Liver (tissue), 9 donors: Measurements from ENCODE around the gene NECAB2. TPM values are rescaled to one million over a fixed set of nuclear protein-coding genes. Genes with fewer than 3 reads are reported as not detected.

Experiments used
- DNase-seq: peaks from one replicate; pipeline ENCODE4 v3.0.0-alpha.2; 2017; ENCODE audit warnings: low spot score
- H3K27ac ChIP-seq, 2 donors: one replicate each; pipeline ENCODE4 v1.7.0; 2013; ENCODE audit warnings: inconsistent platforms in 2 of 2, low read length in 2 of 2, control low read depth in 1 of 2, low read depth in 1 of 2, mild to moderate bottlenecking in 1 of 2
- H3K27me3 ChIP-seq, 4 donors: one replicate each; pipeline versions ENCODE4 v1.6.1 to v1.7.0; 2013; ENCODE audit warnings: low read length in 3 of 4, inconsistent platforms in 1 of 4, mild to moderate bottlenecking in 1 of 4, moderate library complexity in 1 of 4; ENCODE audit not compliant: control insufficient read depth in 4 of 4, insufficient read depth in 4 of 4
- H3K36me3 ChIP-seq, 4 donors: one replicate each; pipeline versions ENCODE4 v1.6.1 to v1.7.0; 2013; ENCODE audit warnings: low read length in 3 of 4, mild to moderate bottlenecking in 3 of 4, low read depth in 1 of 4, moderate library complexity in 1 of 4; ENCODE audit not compliant: control insufficient read depth in 4 of 4, insufficient read depth in 3 of 4
- H3K4me1 ChIP-seq, 4 donors: one replicate each; pipeline versions ENCODE4 v1.6.1 to v1.7.0; 2013; ENCODE audit warnings: low read length in 3 of 4, mild to moderate bottlenecking in 3 of 4, moderate library complexity in 1 of 4; ENCODE audit not compliant: control insufficient read depth in 4 of 4, insufficient read depth in 4 of 4
- H3K4me3 ChIP-seq, 3 donors: one replicate each; pipeline versions ENCODE4 v1.6.1 to v1.7.0; 2013; ENCODE audit warnings: low read length in 3 of 3, control low read depth in 1 of 3, low read depth in 1 of 3, mild to moderate bottlenecking in 1 of 3
- H3K9ac ChIP-seq, 2 donors: one replicate each; pipeline ENCODE4 v1.7.0; 2013; ENCODE audit warnings: low read length in 2 of 2, mild to moderate bottlenecking in 2 of 2, moderate library complexity in 2 of 2, control low read depth in 1 of 2, low read depth in 1 of 2
- H3K9me3 ChIP-seq, 4 donors: one replicate each; pipeline versions ENCODE4 v1.6.1 to v1.7.0; 2013; ENCODE audit warnings: low read length in 3 of 4; ENCODE audit not compliant: control insufficient read depth in 4 of 4
- EGR1 ChIP-seq, 2 donors: IDR thresholded peaks; 2 replicates each; pipeline ENCODE4 v1.6.1; 2016 to 2018; ENCODE audit warnings: antibody characterized with exemption in 2 of 2, low read depth in 2 of 2
- GABPA ChIP-seq, 2 donors: IDR thresholded peaks in 1 of 2; conservative IDR thresholded peaks in 1 of 2; 2 replicates each; pipeline ENCODE4 v1.6.1; 2016; ENCODE audit warnings: antibody characterized with exemption in 2 of 2, mild to moderate bottlenecking in 1 of 2, moderate library complexity in 1 of 2
- HNF4A ChIP-seq, 2 donors: conservative IDR thresholded peaks; 2 replicates each; pipeline ENCODE4 v1.6.1; 2016; ENCODE audit warnings: antibody characterized with exemption in 2 of 2, mild to moderate bottlenecking in 2 of 2
- JUND ChIP-seq, 2 donors: IDR thresholded peaks; 2 replicates each; pipeline ENCODE4 v1.6.1; 2016; ENCODE audit warnings: antibody characterized with exemption in 2 of 2
- RAD21 ChIP-seq, 2 donors: IDR thresholded peaks; 2 replicates each; pipeline ENCODE4 v1.6.1; 2016; ENCODE audit warnings: antibody characterized with exemption in 2 of 2, mild to moderate bottlenecking in 2 of 2
- SP1 ChIP-seq: IDR thresholded peaks from 2 replicates; pipeline ENCODE4 v1.6.1; 2018; ENCODE audit warnings: antibody characterized with exemption, mild to moderate bottlenecking
- TAF1 ChIP-seq: conservative IDR thresholded peaks from 2 replicates; pipeline ENCODE4 v1.6.1; 2016; ENCODE audit warnings: antibody characterized with exemption, mild to moderate bottlenecking
- YY1 ChIP-seq: IDR thresholded peaks from 2 replicates; pipeline ENCODE4 v1.6.1; 2016; ENCODE audit warnings: antibody characterized with exemption, mild to moderate bottlenecking
- WGBS: extraction: QIAGEN DNeasy Blood & Tissue Kit; methylation state at CpG from one replicate; pipeline ENCODE4 v1.1.7; 2013; 5-methylcytosine and 5-hydroxymethylcytosine counted together
- polyA plus RNA-seq, 2 donors: library from polyadenylated mRNA; stranded (reverse) in 1 of 2; unstranded in 1 of 2; fragments of 200-250 nt in 1 of 2; fragments of >200 nt in 1 of 2; fragmentation: Nextera tagmentation in 1 of 2; extraction: Ambion mirVana in 1 of 2; gene quantifications; one replicate each; pipeline versions ENCODE4 v1.2.1 to v1.2.3, GENCODE V29; 2013 to 2015
- total RNA-seq, 2 donors: library from RNA; depleted of rRNA; stranded (reverse); fragments of >200 nt; gene quantifications; one replicate each; pipeline ENCODE4 v1.2.3, GENCODE V29; 2014
- TF ChIP-seq, protein P1 (sequence below): fragments of 150-350 bp; IDR thresholded peaks from 2 replicates; pipeline ENCODE4 v1.5.1; 2017; ENCODE audit warnings: improper control_type of control experiment, low read depth, low read length; ENCODE audit not compliant: missing input control
- TF ChIP-seq, protein P2 (sequence below): IDR thresholded peaks from 2 replicates; pipeline ENCODE4 v1.6.1; 2016; ENCODE audit warnings: antibody characterized with exemption, mild to moderate bottlenecking
- TF ChIP-seq, protein P3 (sequence below): IDR thresholded peaks from 2 replicates; pipeline ENCODE4 v1.6.1; 2016; ENCODE audit warnings: antibody characterized with exemption
- donor health status: healthy.
- donor health status: healthy.
- donor health status: healthy.
- donor health status: healthy.
- donor health status: healthy.

Gene NECAB2
- total and polyA plus RNA-seq, 4 donors, result 2.7 to 3.8 (median 2.9) TPM; not detected in 1

DNA sequence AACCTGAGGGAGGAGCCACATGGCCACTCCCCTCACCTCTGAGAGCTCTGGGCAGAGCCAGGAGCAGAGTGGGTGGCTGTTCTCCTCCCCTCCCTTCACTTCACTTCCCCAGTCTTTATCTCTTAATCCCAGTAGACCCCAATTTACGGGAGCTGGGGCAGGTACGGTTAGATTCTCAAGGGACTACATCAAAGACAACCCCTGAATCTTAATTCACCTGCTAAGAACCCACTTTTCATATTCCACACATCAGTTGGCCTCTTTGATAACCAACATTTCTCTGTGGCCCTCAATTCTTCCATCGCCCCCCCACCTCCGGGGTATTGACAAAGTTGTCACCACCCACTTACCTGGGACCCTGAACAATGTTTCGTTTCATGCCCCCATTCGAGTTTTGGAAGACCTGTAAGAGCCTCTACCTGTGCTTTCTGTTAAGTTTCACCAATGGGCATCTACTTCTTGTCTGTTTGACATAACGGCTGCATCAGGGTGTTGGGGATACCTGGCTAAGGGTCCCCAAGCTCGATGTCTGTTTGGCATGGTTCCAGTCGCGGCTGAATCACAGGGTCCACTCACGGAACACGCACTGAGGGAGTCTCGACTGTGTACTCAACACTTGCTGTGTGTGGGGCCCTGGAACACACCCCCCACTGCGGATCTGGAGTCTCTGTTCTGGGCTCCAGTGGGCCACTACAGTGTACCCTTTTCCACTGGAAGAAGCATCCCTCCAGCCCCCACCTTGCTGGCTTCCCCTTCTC is 46.7 kb downstream of the NECAB2 start:
- WGBS, result 73% methylated on average over 14 of the region's 14 CpGs
- Histone ChIP-seq H3K9ac (no peak overlapping the region), H3K27me3 (no peaks in the 10 kb centered on the region), H3K27ac (no peak overlapping the region), H3K36me3 (no peaks in the 10 kb centered on the region), H3K4me1 (no peaks in the 10 kb centered on the region), H3K9me3 (peaks cover 0 to 10% (median under 1%) of the 10 kb centered on the region in 4 donors), H3K4me3 (no peak overlapping the region)
- TF ChIP-seq SP1 (no peak), TAF1 (no peak), HNF4A (conservative IDR thresholded peaks at IDR 0.05) (no peak), RAD21 (IDR thresholded peaks at IDR 0.05) (no peak), EGR1 (IDR thresholded peaks at IDR 0.05; ENCODE audit: low read depth in 2 of 2) (no peak), GABPA (IDR thresholded peaks at IDR 0.05 in 1 of 2, conservative IDR thresholded peaks at IDR 0.05 in 1 of 2) (no peak), JUND (IDR thresholded peaks at IDR 0.05) (no peak)
- TF ChIP-seq, protein P1, sequence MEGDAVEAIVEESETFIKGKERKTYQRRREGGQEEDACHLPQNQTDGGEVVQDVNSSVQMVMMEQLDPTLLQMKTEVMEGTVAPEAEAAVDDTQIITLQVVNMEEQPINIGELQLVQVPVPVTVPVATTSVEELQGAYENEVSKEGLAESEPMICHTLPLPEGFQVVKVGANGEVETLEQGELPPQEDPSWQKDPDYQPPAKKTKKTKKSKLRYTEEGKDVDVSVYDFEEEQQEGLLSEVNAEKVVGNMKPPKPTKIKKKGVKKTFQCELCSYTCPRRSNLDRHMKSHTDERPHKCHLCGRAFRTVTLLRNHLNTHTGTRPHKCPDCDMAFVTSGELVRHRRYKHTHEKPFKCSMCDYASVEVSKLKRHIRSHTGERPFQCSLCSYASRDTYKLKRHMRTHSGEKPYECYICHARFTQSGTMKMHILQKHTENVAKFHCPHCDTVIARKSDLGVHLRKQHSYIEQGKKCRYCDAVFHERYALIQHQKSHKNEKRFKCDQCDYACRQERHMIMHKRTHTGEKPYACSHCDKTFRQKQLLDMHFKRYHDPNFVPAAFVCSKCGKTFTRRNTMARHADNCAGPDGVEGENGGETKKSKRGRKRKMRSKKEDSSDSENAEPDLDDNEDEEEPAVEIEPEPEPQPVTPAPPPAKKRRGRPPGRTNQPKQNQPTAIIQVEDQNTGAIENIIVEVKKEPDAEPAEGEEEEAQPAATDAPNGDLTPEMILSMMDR, result no peak
- TF ChIP-seq, protein P2, sequence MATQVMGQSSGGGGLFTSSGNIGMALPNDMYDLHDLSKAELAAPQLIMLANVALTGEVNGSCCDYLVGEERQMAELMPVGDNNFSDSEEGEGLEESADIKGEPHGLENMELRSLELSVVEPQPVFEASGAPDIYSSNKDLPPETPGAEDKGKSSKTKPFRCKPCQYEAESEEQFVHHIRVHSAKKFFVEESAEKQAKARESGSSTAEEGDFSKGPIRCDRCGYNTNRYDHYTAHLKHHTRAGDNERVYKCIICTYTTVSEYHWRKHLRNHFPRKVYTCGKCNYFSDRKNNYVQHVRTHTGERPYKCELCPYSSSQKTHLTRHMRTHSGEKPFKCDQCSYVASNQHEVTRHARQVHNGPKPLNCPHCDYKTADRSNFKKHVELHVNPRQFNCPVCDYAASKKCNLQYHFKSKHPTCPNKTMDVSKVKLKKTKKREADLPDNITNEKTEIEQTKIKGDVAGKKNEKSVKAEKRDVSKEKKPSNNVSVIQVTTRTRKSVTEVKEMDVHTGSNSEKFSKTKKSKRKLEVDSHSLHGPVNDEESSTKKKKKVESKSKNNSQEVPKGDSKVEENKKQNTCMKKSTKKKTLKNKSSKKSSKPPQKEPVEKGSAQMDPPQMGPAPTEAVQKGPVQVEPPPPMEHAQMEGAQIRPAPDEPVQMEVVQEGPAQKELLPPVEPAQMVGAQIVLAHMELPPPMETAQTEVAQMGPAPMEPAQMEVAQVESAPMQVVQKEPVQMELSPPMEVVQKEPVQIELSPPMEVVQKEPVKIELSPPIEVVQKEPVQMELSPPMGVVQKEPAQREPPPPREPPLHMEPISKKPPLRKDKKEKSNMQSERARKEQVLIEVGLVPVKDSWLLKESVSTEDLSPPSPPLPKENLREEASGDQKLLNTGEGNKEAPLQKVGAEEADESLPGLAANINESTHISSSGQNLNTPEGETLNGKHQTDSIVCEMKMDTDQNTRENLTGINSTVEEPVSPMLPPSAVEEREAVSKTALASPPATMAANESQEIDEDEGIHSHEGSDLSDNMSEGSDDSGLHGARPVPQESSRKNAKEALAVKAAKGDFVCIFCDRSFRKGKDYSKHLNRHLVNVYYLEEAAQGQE, result no peak
- DNase-seq, result no peak

DNA sequence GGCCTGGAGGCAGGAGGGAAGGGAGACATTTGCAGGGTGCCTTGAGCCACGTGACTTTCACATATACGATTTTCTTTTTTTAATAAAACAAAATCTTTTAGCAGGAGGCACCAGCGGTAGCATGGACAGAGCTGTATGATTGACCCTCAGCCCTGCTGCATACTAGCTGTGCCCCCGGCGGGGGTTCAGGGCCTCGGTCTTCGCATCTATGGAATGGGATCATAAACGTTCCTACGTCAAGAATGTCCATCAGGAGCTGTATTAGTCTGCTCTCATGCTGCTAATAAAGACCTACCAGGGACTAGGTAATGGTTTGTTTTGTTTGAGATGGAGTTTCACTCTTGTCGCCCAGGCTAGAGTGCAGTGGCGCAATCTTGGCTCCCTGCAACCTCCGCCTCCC is 47.4 kb downstream of the NECAB2 start:
- DNase-seq, result no peak
- Histone ChIP-seq H3K27ac (no peak overlapping the region), H3K36me3 (no peaks in the 10 kb centered on the region), H3K9ac (no peak overlapping the region), H3K9me3 (peaks cover 0 to 10% (median under 1%) of the 10 kb centered on the region in 4 donors), H3K4me1 (no peaks in the 10 kb centered on the region), H3K27me3 (no peaks in the 10 kb centered on the region), H3K4me3 (no peak overlapping the region)
- 86% methylated on average over 12 of the region's 12 CpGs for WGBS
- no peak for TF ChIP-seq YY1
- TF ChIP-seq RAD21 (IDR thresholded peaks at IDR 0.05), result no peak
- TF ChIP-seq JUND (IDR thresholded peaks at IDR 0.05), result no peak
- TF ChIP-seq, protein P2, result no peak
- TF ChIP-seq, protein P3, sequence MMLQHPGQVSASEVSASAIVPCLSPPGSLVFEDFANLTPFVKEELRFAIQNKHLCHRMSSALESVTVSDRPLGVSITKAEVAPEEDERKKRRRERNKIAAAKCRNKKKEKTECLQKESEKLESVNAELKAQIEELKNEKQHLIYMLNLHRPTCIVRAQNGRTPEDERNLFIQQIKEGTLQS, result no peak
